HepG2 (cell line): Measurements from ENCODE around the gene CLEC16A. TPM values are rescaled to one million over a fixed set of nuclear protein-coding genes. Genes with fewer than 3 reads are reported as not detected.

Experiments
- DZIP1 ChIP-seq: sonication (generic); formaldehyde crosslinking; IDR thresholded peaks from 2 replicates; pipeline ENCODE4 v1.5.0; 2020; ENCODE audit warnings: mild to moderate bottlenecking, missing genetic modification reagents
- HNRNPLL ChIP-seq: fragments of 200-400 bp; formaldehyde crosslinking; IDR thresholded peaks from 2 replicates; pipeline ENCODE4 v1.6.1; 2017; ENCODE audit warnings: mild to moderate bottlenecking, low read depth, low read length; ENCODE audit not compliant: poor library complexity, severe bottlenecking
- NR2C2 ChIP-seq: sonication (generic); formaldehyde crosslinking; IDR thresholded peaks from 2 replicates; pipeline ENCODE4 v1.4.0; 2020; ENCODE audit warnings: missing genetic modification reagents, mild to moderate bottlenecking, moderate library complexity, borderline replicate concordance
- NRL ChIP-seq: sonication (generic); formaldehyde crosslinking; IDR thresholded peaks from 2 replicates; pipeline ENCODE4 v1.5.0; 2020; ENCODE audit warnings: missing genetic modification reagents, mild to moderate bottlenecking, moderate library complexity, borderline replicate concordance
- PHF8 ChIP-seq: sonication (generic); formaldehyde crosslinking; IDR thresholded peaks from 2 replicates; pipeline ENCODE4 v1.5.0; 2020; ENCODE audit warnings: missing genetic modification reagents
- RFXAP ChIP-seq: sonication (generic); formaldehyde crosslinking; IDR thresholded peaks from 2 replicates; pipeline ENCODE4 v1.4.0; 2020; ENCODE audit warnings: missing genetic modification reagents, borderline replicate concordance
- SP2 ChIP-seq: sonication (generic); formaldehyde crosslinking; IDR thresholded peaks from 2 replicates; pipeline ENCODE4 v1.5.1; 2020; ENCODE audit warnings: mild to moderate bottlenecking, missing genetic modification reagents
- SRY ChIP-seq: sonication (generic); formaldehyde crosslinking; IDR thresholded peaks from 2 replicates; pipeline ENCODE4 v1.8.0; 2022; ENCODE audit warnings: mild to moderate bottlenecking, missing genetic modification reagents
- TOPORS ChIP-seq: sonication (generic); formaldehyde crosslinking; IDR thresholded peaks from 2 replicates; pipeline ENCODE4 v1.8.0; 2023; ENCODE audit warnings: mild to moderate bottlenecking, missing genetic modification reagents
- ZFX ChIP-seq: sonication (generic); formaldehyde crosslinking; IDR thresholded peaks from 2 replicates; pipeline ENCODE4 v1.4.0; 2020; ENCODE audit warnings: mild to moderate bottlenecking, low read depth, missing genetic modification reagents, moderate library complexity
- ZNF230 ChIP-seq: sonication (generic); formaldehyde crosslinking; IDR thresholded peaks from 2 replicates; pipeline ENCODE4 v1.4.0; 2020; ENCODE audit warnings: mild to moderate bottlenecking, missing genetic modification reagents
- ZNF232 ChIP-seq: sonication (generic); formaldehyde crosslinking; IDR thresholded peaks from 2 replicates; pipeline ENCODE4 v1.4.0; 2020; ENCODE audit warnings: missing genetic modification reagents, borderline replicate concordance
- ZNF263 ChIP-seq: sonication (generic); formaldehyde crosslinking; IDR thresholded peaks from 2 replicates; pipeline ENCODE4 v1.4.0; 2020; ENCODE audit warnings: missing genetic modification reagents
- ZNF276 ChIP-seq: sonication (generic); formaldehyde crosslinking; IDR thresholded peaks from 2 replicates; pipeline ENCODE4 v1.4.0; 2020; ENCODE audit warnings: mild to moderate bottlenecking, low read depth, missing genetic modification reagents
- ZNF280D ChIP-seq: sonication (generic); formaldehyde crosslinking; IDR thresholded peaks from 2 replicates; pipeline ENCODE4 v1.5.1; 2020; ENCODE audit warnings: mild to moderate bottlenecking, missing genetic modification reagents
- ZNF441 ChIP-seq: sonication (generic); formaldehyde crosslinking; IDR thresholded peaks from 2 replicates; pipeline ENCODE4 v1.7.0; 2021; ENCODE audit warnings: missing genetic modification reagents, borderline replicate concordance
- ZNF576 ChIP-seq: sonication (generic); formaldehyde crosslinking; IDR thresholded peaks from 2 replicates; pipeline ENCODE4 v1.4.0; 2020; ENCODE audit warnings: mild to moderate bottlenecking, missing genetic modification reagents
- ZNF607 ChIP-seq: sonication (generic); formaldehyde crosslinking; IDR thresholded peaks from 2 replicates; pipeline ENCODE4 v1.5.1; 2020; ENCODE audit warnings: missing genetic modification reagents, mild to moderate bottlenecking, borderline replicate concordance
- ZNF891 ChIP-seq: sonication (generic); formaldehyde crosslinking; IDR thresholded peaks from 2 replicates; pipeline ENCODE4 v1.5.0; 2020; ENCODE audit warnings: mild to moderate bottlenecking, missing genetic modification reagents
- ZZZ3 ChIP-seq: sonication (generic); formaldehyde crosslinking; IDR thresholded peaks from 2 replicates; pipeline ENCODE4 v1.4.0; 2020; ENCODE audit warnings: missing genetic modification reagents, mild to moderate bottlenecking, borderline replicate concordance
- polyA plus RNA-seq, 8 experiments: library from polyadenylated mRNA; depleted of rRNA in 3 of 8; stranded (reverse) in 7 of 8; unstranded in 1 of 8; fragments of >200 nt; fragmentation: Illumina TruSeq in 4 of 8; extraction: Trizol in 4 of 8; gene quantifications; 2 replicates each; pipeline versions ENCODE4 v1.2.1 to v1.2.3, GENCODE V29; 2011 to 2016; ENCODE audit warnings: low read depth in 4 of 8, missing spikeins in 1 of 8, mixed read lengths in 1 of 8; ENCODE audit not compliant: insufficient read depth in 1 of 8
- total RNA-seq, 5 experiments: library from RNA; depleted of rRNA; stranded (reverse); fragments of >200 nt; fragmentation: Illumina TruSeq; extraction: Trizol; gene quantifications; 2 replicates each; pipeline ENCODE4 v1.2.3, GENCODE V29; 2016; ENCODE audit warnings: low read depth in 1 of 5

Gene CLEC16A
- total and polyA plus RNA-seq, 2 of the 13 experiments (the other 11 are each of a cell fraction or from before 2014, with no cell fraction given): 8.5 to 10.3 TPM

GRCh38 chr16:10941127-10941933 is 3.0 kb upstream of the CLEC16A start (continued):
- peak; percentile 17; the same call in 1 of the 2 replicates for TF ChIP-seq TOPORS (CRISPR knock-in tag)
- TF ChIP-seq HNRNPLL: peak; percentile 53
- TF ChIP-seq ZNF230 (CRISPR knock-in tag): 0 out of 2 replicates have a peak, but pooled peaks have one; percentile 43
- TF ChIP-seq ZNF232 (CRISPR knock-in tag): 0 out of 2 replicates have a peak, but pooled peaks have one; percentile 28
- peak; percentile 61; the same call in 1 of the 2 replicates for TF ChIP-seq ZZZ3 (CRISPR knock-in tag)
- TF ChIP-seq DZIP1 (CRISPR knock-in tag): peak; percentile 66
- TF ChIP-seq PHF8 (CRISPR knock-in tag): peak; percentile 16; the same call in 1 of the 2 replicates
- peak; percentile 62; the same call in 1 of the 2 replicates for TF ChIP-seq NRL (CRISPR knock-in tag)
- TF ChIP-seq ZFX (CRISPR knock-in tag): peak; percentile 82
- TF ChIP-seq ZNF263 (CRISPR knock-in tag): 0 out of 2 replicates have a peak, but pooled peaks have one; percentile 13
- 0 out of 2 replicates have a peak, but pooled peaks have one; percentile 20 for TF ChIP-seq RFXAP (CRISPR knock-in tag)
- peak; percentile 87; the same call in 1 of the 2 replicates for TF ChIP-seq ZNF607
- 0 out of 2 replicates have a peak, but pooled peaks have one; percentile 58 for TF ChIP-seq ZNF276 (CRISPR knock-in tag)
- TF ChIP-seq ZNF576 (CRISPR knock-in tag): 0 out of 2 replicates have a peak, but pooled peaks have one; percentile 34
- TF ChIP-seq ZNF280D: 0 out of 2 replicates have a peak, but pooled peaks have one; percentile 7
- TF ChIP-seq SRY (CRISPR knock-in tag): peak; percentile 38; the same call in 1 of the 2 replicates
- TF ChIP-seq SP2 (CRISPR knock-in tag): peak; percentile 38; the same call in 1 of the 2 replicates
- peak; percentile 45; the same call in 1 of the 2 replicates for TF ChIP-seq ZNF441 (CRISPR knock-in tag)
- TF ChIP-seq ZNF891 (CRISPR knock-in tag): peak; percentile 59
- 0 out of 2 replicates have a peak, but pooled peaks have one; percentile 12 for TF ChIP-seq NR2C2 (CRISPR knock-in tag)
